Uterus (tissue), 2 donors: ENCODE data around the gene CD101.

ENCODE experiments used
- POLR2A ChIP-seq, 2 donors: fragments of 450-650 bp; IDR thresholded peaks; one replicate each; pipeline ENCODE4 v1.6.1; 2016; ENCODE audit warnings: antibody characterized with exemption in 2 of 2, mild to moderate bottlenecking in 1 of 2, moderate library complexity in 1 of 2
- TF ChIP-seq, protein P1 (sequence below), 4 experiments: fragments of 200-600 bp in 2 of 4; fragments of 450-650 bp in 2 of 4; sonication (generic) in 2 of 4; IDR thresholded peaks; one replicate each; pipeline ENCODE4 v1.5.1; 2016 to 2019; ENCODE audit warnings: antibody characterized with exemption in 4 of 4, mild to moderate bottlenecking in 2 of 4, moderate library complexity in 1 of 4

DNA sequence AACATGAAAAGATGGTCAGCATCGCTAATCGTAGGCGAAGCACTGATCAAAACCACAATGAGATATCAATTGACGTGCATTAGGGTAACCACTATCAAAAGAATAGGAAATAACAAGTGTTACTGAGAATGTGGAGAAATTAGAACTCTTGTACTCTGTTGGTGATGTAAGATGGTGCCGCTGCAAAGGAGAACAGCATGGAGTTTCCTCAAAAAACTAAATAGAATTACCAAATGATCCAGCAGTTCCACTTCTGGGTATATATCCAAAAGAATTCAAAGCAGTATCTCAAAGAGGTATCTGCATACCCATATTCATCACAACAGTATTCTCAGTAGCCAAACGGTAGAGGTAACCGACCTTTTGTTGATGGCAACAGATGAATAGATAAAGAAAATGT lies 8.3 kb upstream of the CD101 start:
- no peak for TF ChIP-seq POLR2A (IDR thresholded peaks at IDR 0.05)
- TF ChIP-seq, protein P1, sequence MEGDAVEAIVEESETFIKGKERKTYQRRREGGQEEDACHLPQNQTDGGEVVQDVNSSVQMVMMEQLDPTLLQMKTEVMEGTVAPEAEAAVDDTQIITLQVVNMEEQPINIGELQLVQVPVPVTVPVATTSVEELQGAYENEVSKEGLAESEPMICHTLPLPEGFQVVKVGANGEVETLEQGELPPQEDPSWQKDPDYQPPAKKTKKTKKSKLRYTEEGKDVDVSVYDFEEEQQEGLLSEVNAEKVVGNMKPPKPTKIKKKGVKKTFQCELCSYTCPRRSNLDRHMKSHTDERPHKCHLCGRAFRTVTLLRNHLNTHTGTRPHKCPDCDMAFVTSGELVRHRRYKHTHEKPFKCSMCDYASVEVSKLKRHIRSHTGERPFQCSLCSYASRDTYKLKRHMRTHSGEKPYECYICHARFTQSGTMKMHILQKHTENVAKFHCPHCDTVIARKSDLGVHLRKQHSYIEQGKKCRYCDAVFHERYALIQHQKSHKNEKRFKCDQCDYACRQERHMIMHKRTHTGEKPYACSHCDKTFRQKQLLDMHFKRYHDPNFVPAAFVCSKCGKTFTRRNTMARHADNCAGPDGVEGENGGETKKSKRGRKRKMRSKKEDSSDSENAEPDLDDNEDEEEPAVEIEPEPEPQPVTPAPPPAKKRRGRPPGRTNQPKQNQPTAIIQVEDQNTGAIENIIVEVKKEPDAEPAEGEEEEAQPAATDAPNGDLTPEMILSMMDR (IDR thresholded peaks at IDR 0.05) = no peak
